ENCODE measurements around the gene AGRN. TPM values are rescaled to one million over a fixed set of nuclear protein-coding genes. Genes with fewer than 3 reads are reported as not detected.

Gene AGRN
- total RNA-seq, 1 donor = 95.9 TPM

DNA sequence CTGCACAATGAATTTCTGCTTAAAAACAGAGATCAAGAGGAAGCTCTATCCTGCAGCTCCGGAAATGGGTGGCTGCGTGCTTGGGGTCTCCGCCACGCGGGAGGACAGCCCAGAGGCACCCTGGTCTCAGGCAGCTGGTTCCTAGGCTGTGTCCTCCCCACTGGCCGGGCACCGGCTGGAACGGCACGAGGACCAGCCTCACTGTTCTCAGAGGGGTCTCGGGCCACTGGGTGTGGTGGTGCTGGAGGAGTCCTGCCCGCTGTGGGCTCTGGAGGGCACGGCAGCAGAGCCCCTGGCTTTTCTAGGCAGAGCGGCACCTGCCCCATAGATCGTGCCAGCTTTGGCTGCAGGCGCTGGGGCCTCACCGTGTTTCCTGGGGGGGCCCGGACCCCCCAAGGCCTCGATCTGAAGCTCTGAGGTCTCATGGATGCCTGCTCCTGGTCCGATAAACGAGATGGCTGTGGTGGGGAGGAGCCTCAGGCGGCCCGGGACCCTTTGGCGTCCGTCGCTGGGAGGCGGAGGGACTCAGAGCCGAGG, 62.4 kb downstream of the AGRN start:
- TF ChIP-seq, protein P1, sequence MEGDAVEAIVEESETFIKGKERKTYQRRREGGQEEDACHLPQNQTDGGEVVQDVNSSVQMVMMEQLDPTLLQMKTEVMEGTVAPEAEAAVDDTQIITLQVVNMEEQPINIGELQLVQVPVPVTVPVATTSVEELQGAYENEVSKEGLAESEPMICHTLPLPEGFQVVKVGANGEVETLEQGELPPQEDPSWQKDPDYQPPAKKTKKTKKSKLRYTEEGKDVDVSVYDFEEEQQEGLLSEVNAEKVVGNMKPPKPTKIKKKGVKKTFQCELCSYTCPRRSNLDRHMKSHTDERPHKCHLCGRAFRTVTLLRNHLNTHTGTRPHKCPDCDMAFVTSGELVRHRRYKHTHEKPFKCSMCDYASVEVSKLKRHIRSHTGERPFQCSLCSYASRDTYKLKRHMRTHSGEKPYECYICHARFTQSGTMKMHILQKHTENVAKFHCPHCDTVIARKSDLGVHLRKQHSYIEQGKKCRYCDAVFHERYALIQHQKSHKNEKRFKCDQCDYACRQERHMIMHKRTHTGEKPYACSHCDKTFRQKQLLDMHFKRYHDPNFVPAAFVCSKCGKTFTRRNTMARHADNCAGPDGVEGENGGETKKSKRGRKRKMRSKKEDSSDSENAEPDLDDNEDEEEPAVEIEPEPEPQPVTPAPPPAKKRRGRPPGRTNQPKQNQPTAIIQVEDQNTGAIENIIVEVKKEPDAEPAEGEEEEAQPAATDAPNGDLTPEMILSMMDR (IDR thresholded peaks at IDR 0.05; ENCODE audit: insufficient read depth, low read depth, low read length) = no peak
- no peak for DNase-seq (ENCODE audit: low read depth)

DNA sequence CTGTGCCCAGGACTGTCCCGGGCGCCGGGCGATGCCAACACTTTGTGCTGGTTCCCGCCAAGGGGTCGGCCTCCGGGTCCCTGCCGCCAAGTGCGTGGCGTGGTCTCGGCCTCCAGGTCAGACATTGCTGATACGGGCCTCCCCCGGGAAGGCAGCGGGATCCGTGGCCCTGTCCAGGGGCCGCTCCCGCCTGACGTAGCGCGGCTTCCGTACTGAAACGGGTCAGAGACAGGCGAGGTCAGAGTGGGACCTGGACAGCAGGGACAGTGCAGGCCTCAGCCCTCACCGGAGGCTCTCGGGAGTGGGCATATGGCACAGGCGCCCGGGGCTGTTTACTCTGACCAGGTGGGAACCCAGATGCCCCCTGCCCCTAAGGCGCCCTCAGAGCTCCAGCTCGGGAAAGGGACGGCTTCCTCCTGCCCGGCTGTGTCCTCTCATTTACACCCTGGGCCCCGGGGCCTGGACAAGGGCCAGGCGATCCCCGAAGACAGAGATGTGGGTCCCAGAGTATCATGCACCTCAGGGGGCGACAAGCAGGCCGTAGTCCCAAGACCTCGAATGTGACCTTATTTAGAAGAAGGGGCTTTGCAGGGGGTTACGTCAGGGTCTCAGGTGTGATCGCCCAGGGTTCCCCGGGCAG, 63.0 kb downstream of the AGRN start:
- no peak for DNase-seq (ENCODE audit: low read depth)
- H3K4me3 ChIP-seq (ENCODE audit: low read depth, low read length) = no peak overlapping the region
- TF ChIP-seq, protein P1 (IDR thresholded peaks at IDR 0.05; ENCODE audit: insufficient read depth, low read depth, low read length) = no peak

More for the DNA sequence above, 62.4 kb downstream of the AGRN start:
- H3K4me3 ChIP-seq (ENCODE audit: low read depth, low read length) = no peak overlapping the region

DNA sequence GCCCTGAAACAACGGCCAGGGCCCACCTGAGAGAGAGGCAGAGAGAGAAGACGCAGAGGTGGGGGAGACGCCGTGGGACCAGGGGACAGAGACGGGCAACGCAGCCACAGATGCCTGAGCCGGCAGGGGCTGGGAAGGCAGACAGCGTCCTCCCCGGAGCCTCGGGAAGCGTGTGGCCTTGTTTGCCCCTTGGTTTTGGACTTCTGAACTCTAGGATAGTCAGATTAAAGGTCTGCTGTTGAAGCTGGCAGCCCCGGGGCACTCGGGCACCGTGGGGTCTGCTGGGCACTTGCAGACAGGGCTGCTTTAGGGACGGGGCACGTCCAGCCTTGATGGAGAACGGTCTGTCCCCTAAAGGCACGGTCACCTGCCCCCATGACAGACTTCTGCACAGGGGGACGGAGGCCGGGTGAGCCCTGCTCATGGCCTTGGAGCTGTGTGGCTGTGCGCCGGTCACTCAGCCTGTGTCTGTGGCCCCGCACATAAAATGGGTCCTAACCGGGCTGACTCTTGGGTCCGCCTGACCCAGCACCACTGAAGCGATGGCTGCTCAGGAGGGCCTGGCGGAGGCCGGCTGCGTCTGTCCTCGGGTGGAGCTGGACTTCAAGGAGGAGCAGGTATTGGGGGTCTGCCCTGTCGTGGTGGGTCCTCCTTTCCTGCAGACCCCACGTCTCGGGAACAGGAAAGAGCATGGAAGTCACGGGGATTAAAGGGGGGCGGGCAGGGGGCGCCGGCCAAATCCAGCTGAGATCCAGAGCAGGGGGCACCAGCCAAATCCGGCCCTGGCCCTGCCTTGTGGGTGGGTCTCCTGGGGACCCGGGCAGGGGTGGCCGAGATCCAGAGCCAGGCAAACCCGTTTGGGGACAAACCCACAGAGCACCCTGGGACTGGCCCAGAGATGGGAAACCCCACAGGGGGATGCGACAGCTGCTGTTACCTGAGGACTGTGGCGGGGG, 63.8 kb downstream of the AGRN start:
- no peak overlapping the region for H3K4me3 ChIP-seq (ENCODE audit: low read depth, low read length)
- no peak for DNase-seq (ENCODE audit: low read depth)
- TF ChIP-seq, protein P1 (IDR thresholded peaks at IDR 0.05; ENCODE audit: insufficient read depth, low read depth, low read length) = no peak

DNA sequence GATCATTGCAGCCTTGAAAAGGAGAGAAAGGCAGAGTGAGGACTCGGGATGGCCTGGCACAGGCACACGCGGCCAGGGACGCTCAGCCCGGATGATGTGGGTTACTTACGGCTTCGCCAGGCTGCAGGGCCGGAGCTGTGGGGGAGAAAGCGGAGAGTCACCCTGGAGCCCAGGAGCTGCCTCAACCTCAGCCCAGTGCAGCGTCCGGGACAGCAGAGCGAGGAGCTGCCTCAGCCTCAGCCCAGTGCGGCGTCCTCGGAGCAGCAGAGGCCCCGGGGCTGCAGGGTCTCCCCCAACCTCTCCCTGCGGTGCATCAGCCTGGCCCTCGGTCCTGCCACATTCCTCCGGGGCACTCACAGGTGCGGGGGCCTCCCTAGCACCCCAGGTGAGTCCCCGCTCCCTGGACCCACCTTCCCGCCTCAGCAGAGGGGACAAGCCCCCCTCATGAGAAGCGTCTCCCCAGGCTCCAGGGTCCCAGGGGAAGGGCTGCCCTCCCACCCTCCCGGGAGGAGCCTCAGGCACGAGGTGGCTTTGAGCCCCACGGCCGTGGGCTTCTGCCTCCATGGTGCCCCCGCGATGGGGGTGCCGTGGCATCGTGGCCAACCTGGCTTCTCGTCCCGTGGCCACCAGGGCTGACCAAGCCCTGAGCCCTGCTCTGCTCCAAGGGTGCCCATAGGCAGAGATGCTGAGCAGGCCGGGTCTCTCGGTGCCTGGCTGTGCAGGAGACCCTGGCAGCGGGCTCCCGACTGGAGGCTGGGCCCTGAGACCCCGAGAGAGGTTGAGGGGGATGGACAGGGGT, 64.7 kb downstream of the AGRN start:
- no peak for DNase-seq (ENCODE audit: low read depth)
- TF ChIP-seq, protein P1 (IDR thresholded peaks at IDR 0.05; ENCODE audit: insufficient read depth, low read depth, low read length) = no peak
- H3K4me3 ChIP-seq (ENCODE audit: low read depth, low read length) = no peak overlapping the region

DNA sequence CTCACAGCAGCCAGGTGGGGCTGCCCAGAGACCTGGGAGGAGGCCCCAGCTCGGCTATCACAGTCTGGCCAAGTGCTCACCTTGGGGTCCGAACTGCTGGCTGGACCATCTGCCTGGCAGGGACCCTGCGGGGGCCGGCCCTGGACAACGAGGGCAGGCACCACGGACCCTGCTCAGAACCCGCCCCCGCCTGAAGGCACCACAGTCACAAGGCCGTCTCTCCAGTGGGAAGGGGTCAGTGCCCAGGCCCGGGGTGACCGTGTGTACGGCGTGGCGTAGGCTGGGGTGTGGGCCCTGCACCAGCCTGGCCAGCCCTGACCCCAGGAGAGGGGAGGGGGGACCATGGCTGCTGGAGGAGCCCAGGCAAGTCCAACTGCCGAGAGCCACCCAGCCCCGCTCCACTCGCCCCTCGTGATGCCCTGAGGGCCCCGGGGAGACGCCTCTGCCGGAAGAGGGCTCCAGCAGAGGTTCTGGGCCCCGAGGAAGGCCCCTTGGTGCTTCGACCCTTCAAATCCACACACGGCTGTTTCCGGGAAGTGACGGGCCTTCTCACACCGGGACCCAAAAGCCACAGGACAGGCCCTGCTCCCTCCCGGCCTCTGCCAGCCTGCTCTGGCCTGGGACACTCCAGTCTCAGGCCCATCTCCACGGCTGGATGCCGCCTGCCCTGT, 65.4 kb downstream of the AGRN start:
- DNase-seq (ENCODE audit: low read depth) = no peak
- H3K4me3 ChIP-seq (ENCODE audit: low read depth, low read length) = no peak overlapping the region
- TF ChIP-seq, protein P1 (IDR thresholded peaks at IDR 0.05; ENCODE audit: insufficient read depth, low read depth, low read length) = no peak

Measured in fibroblast of villous mesenchyme (primary cell).